Fibroblast of skin of right quadriceps (primary cell): ENCODE data around the gene METAP2.
"Not testable (repeated sequence)": the region's sequence is repeated elsewhere in the genome, so short reads cannot be mapped to it uniquely, and the experiment has no call there.

ENCODE experiments used
- DNase-seq: peaks from one replicate; pipeline ENCODE4 v3.0.0-alpha.2; 2013

METAP2 gene

GRCh38 chr12:95463050-95463449 is 10.9 kb upstream of the METAP2 start:
- no peak for DNase-seq

GRCh38 chr12:95463776-95464175 is 10.2 kb upstream of the METAP2 start:
- not testable (repeated sequence) for DNase-seq

- DNase-seq: no peak
These were observed 8.7 kb upstream of the METAP2 start for GRCh38 chr12:95465275-95465674.

GRCh38 chr12:95470300-95470699 is 3.7 kb upstream of the METAP2 start:
- no peak for DNase-seq

DNA sequence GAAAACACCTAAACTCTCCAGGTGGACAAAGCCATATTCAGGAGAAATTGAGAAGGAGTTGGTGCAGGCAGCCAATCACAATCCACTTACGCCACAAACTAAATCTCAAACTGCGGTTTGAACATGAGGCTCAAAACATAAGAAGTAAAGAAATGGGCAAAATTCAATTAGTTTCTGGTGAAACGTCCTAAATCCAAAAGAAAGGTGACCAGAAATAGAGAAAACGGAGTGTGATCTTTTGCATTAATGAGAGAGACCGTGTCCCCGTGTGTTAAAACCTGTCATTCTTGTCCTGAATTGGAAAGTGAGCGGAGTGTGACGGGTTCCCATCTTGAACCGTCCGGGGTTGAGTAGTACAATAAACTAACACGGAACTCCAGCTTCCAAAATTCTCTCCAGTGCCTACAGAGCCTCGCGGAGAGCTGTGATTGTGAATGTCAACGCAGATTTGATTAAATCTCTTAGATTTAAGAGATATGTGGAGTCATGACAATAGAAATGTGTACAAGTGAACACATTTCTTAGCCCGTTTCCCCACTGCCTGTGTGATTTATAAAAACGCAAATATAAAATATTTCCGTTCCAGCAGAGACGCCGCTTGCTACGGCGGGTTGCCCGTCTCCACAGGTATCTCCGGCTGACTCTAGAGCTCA is 595 bp upstream of the METAP2 start:
- peak; percentile 43 for DNase-seq

GRCh38 chr12:95474660-95474958 is 657 bp downstream of the METAP2 start:
- DNase-seq: peak; percentile 2

- no peak for DNase-seq
These were observed 6.3 kb downstream of the METAP2 start for GRCh38 chr12:95480230-95480629.

- no peak for DNase-seq
These were observed 7.1 kb downstream of the METAP2 start for GRCh38 chr12:95481072-95481471.

DNA sequence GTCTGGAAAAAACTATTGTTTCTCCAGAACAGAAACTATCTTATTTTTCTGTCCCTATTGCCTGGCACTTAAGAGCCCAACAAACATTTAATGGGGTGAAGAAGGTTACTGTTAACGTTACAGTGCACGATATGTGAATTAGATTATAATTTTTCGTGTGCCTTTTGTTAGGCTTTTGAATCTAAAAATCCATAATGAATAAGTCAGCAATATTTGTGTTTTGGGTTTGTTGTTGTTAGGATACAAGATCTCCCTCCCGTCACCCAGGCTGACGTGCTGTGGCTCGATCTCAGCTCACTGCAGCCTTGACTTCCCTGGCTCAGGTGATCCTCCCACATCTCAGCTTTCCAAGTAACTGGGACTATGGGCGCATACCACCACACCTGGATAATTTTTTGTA is 7.9 kb downstream of the METAP2 start:
- DNase-seq: no peak

- DNase-seq: not testable (repeated sequence)
These were observed 8.6 kb downstream of the METAP2 start for GRCh38 chr12:95482564-95482963.

GRCh38 chr12:95484524-95484923 is 10.6 kb downstream of the METAP2 start:
- no peak for DNase-seq

- DNase-seq: no peak
These were observed 13.1 kb downstream of the METAP2 start for GRCh38 chr12:95487024-95487423.

DNA sequence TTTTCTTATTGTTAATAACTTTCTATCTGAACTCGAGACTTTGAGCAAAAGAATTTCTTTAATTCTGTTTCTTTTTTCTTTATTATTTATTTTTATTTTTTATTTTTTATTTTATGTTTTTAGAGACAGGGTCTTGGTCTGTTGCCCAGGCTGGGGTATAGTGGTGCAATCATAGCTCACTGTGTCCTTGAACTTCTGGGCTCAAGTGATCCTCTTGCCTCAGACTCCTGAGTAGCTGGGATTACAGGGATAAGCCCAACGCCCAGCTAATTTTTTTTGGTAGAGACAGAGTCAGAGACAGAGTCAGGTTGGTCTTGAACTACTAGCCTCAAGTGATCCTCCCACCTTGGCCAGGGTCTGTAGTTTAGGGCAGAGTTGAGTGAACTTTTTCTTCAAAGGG is 18.5 kb downstream of the METAP2 start:
- DNase-seq: no peak

- DNase-seq: no peak
These were observed 20.9 kb downstream of the METAP2 start for GRCh38 chr12:95494888-95495287.

- DNase-seq: no peak
These were observed 21.5 kb downstream of the METAP2 start for GRCh38 chr12:95495433-95495832.

DNA sequence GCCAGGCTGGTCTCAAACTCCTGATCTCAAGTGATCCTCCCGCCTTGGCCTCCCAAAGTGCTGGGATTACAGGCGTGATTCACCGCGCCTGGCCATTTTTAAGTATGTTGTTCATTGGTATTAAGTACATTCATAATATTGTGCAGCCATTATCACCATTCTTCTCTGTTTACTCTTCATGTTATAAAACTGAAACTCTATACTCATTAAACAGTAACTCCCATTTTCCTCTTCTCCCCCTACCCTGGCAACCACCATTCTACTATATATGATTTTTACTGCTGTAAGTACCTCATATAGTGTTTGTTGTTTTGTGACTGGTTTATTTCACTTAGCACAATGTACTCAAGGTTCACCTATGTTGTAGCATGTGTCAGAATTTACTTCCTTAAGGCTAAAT is 23.1 kb downstream of the METAP2 start:
- no peak for DNase-seq

DNA sequence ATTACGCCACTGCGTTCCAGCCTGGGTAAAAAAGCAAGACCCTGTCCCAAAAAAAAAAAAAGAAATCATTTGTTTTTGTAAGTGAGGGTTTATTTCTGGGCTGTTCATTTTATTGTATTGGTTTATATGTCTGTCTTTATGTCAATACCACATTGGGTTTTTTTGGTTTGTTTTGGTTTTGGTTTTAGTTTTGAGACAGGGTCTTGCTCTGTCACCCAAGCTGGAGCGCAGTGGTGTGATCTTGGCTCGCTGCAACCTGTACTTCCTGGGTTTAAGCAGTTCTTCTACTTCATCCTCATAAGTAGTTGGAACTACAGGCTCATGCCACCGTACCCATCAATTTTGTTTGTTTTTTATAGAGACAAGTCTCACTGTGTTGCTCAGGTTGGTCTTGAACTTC is 25.0 kb downstream of the METAP2 start:
- no peak for DNase-seq

DNA sequence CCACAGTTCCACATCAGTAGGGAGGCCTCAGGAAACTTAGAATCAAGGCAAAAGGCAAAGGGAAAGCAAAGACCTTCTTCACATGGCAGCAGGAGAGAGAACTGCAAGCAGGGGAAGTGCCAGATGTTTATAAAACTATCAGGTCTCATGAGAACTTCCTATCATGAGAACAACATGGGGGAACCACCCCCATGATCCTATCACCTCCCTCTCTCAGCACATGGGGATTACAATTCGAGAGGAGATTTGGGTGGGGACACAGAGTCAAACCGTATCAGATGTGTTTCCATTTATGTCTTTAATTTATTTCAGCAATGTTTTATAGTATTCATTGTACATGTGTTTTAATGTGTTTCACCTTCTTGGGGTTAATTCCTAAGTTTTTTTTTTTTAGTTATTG is 25.8 kb downstream of the METAP2 start:
- no peak for DNase-seq

DNA sequence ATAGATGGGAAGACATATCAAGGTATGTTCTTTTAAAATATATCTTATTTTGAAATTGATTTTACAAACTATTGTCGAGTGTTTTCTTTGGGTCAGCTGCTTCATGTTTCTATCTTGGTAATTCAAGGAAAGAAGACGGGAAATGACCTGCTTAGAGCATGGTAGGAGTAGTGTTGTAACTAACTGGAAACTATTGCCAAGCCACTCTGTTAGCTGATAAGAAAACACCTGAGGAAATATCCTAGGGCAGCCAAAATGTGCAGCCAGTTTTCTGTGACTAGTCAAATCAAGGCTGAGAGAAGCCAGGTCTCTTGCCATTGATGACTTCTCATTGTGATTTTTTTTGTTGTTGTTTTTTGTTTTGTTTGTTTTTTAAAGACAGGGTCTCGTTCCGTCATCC is 30.2 kb downstream of the METAP2 start:
- no peak for DNase-seq

GRCh38 chr12:95505039-95505438 is 31.1 kb downstream of the METAP2 start:
- DNase-seq: no peak

- DNase-seq: no peak
These were observed 33.0 kb downstream of the METAP2 start for GRCh38 chr12:95506707-95507523.

DNA sequence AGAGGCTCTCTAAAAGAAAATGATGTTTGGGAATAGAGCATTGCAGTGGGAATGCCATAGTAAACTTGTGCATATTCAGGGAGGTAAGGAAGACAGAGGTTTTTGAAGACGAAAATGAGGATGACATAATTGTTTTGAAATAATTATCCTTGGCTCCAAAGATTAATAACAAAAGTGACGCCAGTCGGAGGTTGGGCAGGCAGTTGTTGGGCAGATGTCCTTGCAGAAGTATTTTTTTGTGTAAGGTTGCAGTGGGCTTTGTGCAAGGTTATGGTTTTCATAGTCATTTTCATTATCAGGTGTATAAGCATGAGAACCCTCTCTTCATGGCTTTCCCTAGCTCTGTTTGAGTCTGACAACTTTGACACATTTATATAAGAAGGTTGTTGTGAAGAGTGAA is 35.3 kb downstream of the METAP2 start:
- DNase-seq: no peak

DNA sequence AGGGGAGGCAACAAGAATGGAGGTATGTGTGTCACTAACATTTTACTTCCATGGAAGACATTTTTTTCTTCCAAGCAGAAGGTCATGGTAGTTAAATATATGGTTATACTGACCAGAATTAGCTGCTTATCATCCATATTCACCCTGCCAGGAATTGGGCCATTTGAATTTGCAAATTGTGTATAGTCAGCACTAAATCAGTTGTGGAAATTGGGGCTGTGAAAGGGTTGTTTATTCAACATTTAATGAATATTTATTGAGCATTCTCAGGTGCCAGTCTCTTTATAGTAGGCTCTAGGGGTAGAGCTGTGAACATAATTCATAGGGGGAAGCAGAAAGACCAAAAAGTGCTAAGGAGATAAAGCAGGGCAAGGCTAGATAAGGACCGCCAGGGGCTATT is 38.0 kb downstream of the METAP2 start:
- no peak for DNase-seq

DNA sequence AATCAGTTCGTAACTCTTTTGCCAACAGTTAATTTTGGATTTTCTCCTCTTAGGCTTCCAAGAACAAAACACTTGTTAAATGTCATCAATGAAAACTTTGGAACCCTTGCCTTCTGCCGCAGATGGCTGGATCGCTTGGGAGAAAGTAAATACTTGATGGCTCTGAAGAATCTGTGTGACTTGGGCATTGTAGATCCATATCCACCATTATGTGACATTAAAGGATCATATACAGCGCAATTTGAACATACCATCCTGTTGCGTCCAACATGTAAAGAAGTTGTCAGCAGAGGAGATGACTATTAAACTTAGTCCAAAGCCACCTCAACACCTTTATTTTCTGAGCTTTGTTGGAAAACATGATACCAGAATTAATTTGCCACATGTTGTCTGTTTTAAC is 39.6 kb downstream of the METAP2 start:
- DNase-seq: no peak

DNA sequence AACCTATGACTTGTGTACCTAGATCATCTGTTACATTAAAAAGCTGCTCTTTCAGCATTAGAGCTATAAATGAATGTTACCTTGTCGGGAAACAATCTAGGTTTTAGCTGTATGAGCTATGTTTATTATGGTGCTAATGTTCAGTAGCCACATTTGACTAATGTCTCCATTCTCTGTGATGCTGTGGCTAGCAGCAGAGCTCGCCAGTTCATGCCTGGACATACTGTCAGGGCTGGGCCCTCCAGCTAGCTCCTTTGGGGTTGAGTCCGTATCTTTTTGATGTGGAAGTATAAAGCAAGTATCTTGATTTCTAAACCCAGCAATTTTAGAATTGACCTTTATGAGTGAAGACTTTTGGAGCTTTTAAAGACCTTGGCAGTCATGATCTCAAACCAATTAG is 41.2 kb downstream of the METAP2 start:
- no peak for DNase-seq
